Measurements from ENCODE around the gene FGA.

FGA gene

DNA sequence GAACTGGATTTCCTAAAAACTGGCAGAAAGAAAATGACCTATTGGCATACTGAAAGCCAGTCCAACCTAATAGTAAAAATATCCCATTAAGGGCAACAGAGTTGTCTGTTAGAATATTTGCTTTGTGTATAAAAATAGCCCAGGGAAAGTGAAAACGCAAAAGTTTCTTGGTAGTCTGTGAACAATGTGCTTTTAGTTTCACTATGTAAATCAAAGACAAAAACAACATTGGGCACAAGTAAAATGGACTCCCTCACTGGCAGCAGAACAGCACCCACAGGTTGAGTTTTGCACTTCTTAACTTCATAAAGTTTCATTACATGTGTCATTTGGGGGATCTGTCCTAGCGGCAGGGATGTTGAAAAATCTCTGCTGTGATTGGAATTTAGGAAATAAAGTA lies 26.2 kb upstream of the FGA start:
- DNase-seq (ENCODE audit: low spot score), result peak; percentile 40
- in situ Hi-C loops (cut with MboI; ENCODE audit: low pct_unique_long_range_greater_than_20kb, low sequenced_read_pairs, unreplicated experiment), result loop anchor here (10.0 kb wide), 1 partner anchor 62 kb away; the partner anchor contains the start of gene PLRG1
- TF ChIP-seq, protein P1, sequence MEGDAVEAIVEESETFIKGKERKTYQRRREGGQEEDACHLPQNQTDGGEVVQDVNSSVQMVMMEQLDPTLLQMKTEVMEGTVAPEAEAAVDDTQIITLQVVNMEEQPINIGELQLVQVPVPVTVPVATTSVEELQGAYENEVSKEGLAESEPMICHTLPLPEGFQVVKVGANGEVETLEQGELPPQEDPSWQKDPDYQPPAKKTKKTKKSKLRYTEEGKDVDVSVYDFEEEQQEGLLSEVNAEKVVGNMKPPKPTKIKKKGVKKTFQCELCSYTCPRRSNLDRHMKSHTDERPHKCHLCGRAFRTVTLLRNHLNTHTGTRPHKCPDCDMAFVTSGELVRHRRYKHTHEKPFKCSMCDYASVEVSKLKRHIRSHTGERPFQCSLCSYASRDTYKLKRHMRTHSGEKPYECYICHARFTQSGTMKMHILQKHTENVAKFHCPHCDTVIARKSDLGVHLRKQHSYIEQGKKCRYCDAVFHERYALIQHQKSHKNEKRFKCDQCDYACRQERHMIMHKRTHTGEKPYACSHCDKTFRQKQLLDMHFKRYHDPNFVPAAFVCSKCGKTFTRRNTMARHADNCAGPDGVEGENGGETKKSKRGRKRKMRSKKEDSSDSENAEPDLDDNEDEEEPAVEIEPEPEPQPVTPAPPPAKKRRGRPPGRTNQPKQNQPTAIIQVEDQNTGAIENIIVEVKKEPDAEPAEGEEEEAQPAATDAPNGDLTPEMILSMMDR (IDR thresholded peaks at IDR 0.05; ENCODE audit: extremely low read depth, insufficient read depth, missing control alignments), result no peak

DNA sequence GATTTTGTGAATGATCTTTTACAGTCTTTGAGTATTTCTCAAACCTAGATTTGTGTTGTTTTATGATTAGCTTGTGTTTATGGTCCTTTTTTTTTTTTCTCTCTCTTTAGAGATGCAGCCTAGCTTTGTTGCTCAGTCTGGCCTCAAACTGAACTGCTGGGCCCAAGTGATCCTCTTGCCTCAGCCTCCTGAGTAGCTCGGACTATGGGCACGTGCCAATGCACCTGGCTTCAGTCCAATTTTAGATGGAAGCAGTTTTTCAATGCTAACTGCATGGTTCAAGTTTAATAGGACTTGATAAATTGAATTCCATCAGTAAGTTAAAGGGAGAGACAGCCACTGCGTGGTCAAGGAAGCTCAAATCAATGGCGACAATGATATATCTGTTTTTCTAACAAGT lies 25.7 kb upstream of the FGA start:
- TF ChIP-seq, protein P1 (IDR thresholded peaks at IDR 0.05; ENCODE audit: extremely low read depth, insufficient read depth, missing control alignments), result no peak
- in situ Hi-C loops (cut with MboI; ENCODE audit: low pct_unique_long_range_greater_than_20kb, low sequenced_read_pairs, unreplicated experiment), result loop anchor here (10.0 kb wide), 1 partner anchor 61 kb away; the partner anchor contains the start of gene PLRG1

DNA sequence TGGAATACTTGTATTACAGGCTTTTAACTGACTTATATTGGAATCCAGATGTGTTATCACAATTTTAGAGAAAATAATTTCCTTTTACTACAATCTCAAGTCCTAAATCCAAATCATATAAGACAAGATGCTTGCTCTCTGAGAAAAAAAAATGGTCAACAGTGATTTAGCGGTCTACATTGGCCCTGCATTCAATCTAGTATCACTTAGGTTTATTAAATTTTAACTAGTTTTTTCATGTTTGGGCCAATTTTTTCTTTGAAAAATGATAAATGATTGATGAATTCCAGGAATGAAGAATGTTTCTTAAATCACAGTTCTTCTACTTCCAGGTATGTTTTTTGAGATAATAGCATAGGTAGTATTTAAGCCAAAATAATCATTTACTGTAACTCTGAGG lies 24.7 kb upstream of the FGA start:
- TF ChIP-seq, protein P1 (IDR thresholded peaks at IDR 0.05; ENCODE audit: extremely low read depth, insufficient read depth, missing control alignments), result no peak
- in situ Hi-C loops (cut with MboI; ENCODE audit: low pct_unique_long_range_greater_than_20kb, low sequenced_read_pairs, unreplicated experiment), result loop anchor here (10.0 kb wide), 1 partner anchor 60 kb away; the partner anchor contains the start of gene PLRG1
- no peak for DNase-seq (ENCODE audit: low spot score)

More for the DNA sequence above, 25.7 kb upstream of the FGA start:
- DNase-seq (ENCODE audit: low spot score), result no peak

DNA sequence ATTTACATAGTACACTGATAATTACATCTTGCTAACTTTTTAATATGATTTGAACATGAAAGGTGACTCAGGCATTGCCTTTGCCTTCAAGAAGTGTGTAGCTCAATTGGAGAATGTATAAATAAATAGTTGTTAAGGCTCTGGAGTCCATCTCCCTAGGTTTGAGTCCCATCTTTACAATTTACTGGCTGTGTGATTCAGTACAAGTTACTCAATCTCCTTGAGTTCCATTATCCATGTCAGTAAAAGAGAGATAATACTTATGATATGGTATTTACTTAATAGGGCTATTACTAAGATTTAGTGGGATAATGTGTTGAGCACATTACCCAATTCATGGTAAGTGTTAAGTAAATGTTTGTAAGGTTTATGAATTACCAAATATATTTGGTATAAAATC lies 23.8 kb upstream of the FGA start:
- no peak for DNase-seq (ENCODE audit: low spot score)
- TF ChIP-seq, protein P1 (IDR thresholded peaks at IDR 0.05; ENCODE audit: extremely low read depth, insufficient read depth, missing control alignments), result no peak
- in situ Hi-C loops (cut with MboI; ENCODE audit: low pct_unique_long_range_greater_than_20kb, low sequenced_read_pairs, unreplicated experiment), result loop anchor here (10.0 kb wide), 1 partner anchor 60 kb away; the partner anchor contains the start of gene PLRG1

DNA sequence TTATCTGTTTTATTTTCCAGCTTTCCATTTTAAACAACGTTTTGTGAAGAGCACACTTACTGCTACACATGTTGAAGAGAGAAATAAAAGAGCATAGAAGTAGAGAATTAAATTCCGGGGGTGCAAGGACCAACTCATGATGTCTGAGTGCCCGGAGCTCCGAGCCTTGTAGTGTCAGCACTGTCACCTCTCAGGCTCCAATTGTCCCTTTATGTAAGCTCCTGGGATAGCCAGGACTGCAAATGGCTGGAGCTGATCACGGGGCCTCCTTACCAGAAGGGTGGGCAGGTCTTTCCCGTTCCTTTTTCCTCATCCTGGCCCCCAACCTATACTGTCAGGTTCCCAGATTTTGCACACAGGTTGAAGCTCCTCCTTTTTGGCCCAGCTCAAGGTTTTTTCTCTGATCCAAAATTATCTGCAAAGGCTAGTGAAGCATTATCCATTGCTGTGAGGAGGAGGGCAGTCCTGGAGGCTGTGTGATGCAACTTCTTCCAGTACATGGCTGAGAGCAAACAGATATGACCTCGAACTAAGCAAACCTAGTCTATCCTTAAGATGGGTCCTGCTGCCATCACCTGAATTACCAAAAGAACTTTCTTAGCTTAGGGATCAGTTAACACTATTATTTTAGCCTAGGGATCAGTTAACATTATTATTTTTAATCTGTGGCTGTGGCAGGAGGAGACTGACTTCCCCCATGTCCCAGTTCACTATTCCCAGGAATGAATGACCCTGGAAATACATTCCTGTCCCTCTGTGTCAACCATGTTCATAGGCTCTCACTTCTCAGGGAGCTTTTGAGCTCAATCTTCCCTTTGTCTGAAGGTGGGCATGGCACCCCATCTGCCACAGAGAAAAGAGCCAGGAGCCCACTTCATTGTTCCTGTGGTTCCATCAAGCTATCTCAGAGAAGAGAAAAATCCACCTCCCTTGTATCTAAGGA lies 22.2 kb upstream of the FGA start, which contains the start of gene FGG:
FGG (minus strand) TSS at position 185 of the 943 bp plus-strand sequence; CDS start at position 138, 47 bp downstream.
- DNase-seq (ENCODE audit: low spot score), result no peak
- TF ChIP-seq, protein P1 (IDR thresholded peaks at IDR 0.05; ENCODE audit: extremely low read depth, insufficient read depth, missing control alignments), result no peak
- in situ Hi-C loops (cut with MboI; ENCODE audit: low pct_unique_long_range_greater_than_20kb, low sequenced_read_pairs, unreplicated experiment), result loop anchor here (10.0 kb wide), 1 partner anchor 58 kb away; the partner anchor contains the start of gene PLRG1

DNA sequence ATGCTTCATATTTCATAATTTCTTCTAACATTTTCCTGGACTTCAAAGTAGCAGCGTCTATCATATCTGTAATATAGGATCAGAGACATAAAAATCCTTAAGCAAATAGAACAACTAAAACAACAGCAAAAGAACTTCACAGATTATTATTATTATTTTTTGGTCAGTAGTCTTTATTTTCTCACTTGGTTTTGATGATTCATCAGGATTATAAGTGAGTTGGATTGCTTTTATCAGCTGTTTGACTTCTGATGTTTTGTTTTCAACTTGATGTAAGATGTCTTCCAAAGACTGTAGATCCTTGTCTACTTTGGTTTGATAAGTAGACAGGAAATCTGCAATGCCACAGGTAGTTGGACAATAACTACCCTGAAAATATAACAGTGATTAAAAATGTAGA lies 21.3 kb upstream of the FGA start:
- in situ Hi-C loops (cut with MboI; ENCODE audit: low pct_unique_long_range_greater_than_20kb, low sequenced_read_pairs, unreplicated experiment), result loop anchor here (10.0 kb wide), 1 partner anchor 57 kb away; the partner anchor contains the start of gene PLRG1
- TF ChIP-seq, protein P1 (IDR thresholded peaks at IDR 0.05; ENCODE audit: extremely low read depth, insufficient read depth, missing control alignments), result no peak
- no peak for DNase-seq (ENCODE audit: low spot score)

Data from GM13977 (cell line).